ENCODE data around the gene CATSPER4.

The CATSPER4 gene

GRCh38 chr1:26234644-26235370 lies 44.4 kb downstream of the CATSPER4 start:
- no peak for DNase-seq (ENCODE audit: insufficient read length, low spot score)
- FAIRE-seq = no peak

- no peak for DNase-seq (ENCODE audit: insufficient read length, low spot score)
- FAIRE-seq = peak; percentile 48
Measured at GRCh38 chr1:26237230-26237966, 47.0 kb downstream of the CATSPER4 start.

- FAIRE-seq (no peak), DNase-seq (ENCODE audit: insufficient read length, low spot score) (no peak)
Measured at GRCh38 chr1:26239936-26240335, 49.5 kb downstream of the CATSPER4 start.
